ENCODE measurements around the gene SMAD2. TPM values are rescaled to one million over a fixed set of nuclear protein-coding genes. Genes with fewer than 3 reads are reported as not detected.

The SMAD2 gene
- total RNA-seq, 1 donor from 2014 or later, result 97.3 TPM

DNA sequence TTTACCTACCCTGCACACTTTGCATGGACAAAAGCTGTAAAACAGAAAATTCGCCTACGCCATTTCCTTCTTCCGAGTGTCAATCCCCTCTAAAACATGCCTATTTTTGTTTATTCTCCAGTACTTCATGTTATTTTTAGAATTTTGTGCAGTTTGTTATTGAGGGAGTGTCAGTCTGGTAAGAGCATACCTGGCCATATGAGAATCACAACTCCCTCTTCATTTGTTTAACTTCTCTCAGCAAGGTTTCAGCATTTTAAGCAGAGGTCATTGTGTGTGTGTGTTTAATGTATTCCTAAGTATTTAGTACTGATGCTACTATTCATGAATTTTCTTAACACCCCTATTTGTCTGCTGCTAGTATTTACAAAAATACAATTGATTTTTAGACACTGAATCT lies 49.4 kb downstream of the SMAD2 start:
- peaks cover 2% of the 10 kb centered on the region for H3K4me1 Mint-ChIP-seq
- H3K4me3 Mint-ChIP-seq, result no peak overlapping the region
- no peaks in the 10 kb centered on the region for H3K27me3 Mint-ChIP-seq
- peaks cover 51% of the 10 kb centered on the region for H3K36me3 Mint-ChIP-seq (ENCODE audit: low read depth)
- H3K27ac Mint-ChIP-seq, result no peak overlapping the region
- ATAC-seq (ENCODE audit: low read depth), result no peak
- POLR2A ChIA-PET, result no interaction called here
- CTCF ChIA-PET, result no interaction called here
- TF ChIP-seq, protein P1, sequence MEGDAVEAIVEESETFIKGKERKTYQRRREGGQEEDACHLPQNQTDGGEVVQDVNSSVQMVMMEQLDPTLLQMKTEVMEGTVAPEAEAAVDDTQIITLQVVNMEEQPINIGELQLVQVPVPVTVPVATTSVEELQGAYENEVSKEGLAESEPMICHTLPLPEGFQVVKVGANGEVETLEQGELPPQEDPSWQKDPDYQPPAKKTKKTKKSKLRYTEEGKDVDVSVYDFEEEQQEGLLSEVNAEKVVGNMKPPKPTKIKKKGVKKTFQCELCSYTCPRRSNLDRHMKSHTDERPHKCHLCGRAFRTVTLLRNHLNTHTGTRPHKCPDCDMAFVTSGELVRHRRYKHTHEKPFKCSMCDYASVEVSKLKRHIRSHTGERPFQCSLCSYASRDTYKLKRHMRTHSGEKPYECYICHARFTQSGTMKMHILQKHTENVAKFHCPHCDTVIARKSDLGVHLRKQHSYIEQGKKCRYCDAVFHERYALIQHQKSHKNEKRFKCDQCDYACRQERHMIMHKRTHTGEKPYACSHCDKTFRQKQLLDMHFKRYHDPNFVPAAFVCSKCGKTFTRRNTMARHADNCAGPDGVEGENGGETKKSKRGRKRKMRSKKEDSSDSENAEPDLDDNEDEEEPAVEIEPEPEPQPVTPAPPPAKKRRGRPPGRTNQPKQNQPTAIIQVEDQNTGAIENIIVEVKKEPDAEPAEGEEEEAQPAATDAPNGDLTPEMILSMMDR (IDR thresholded peaks at IDR 0.05), result no peak
- DNase-seq, result no peak
- H3K9me3 Mint-ChIP-seq, result peaks cover 4% of the 10 kb centered on the region
- intact Hi-C loops (cut with micrococcal nuclease), result no loop called here

DNA sequence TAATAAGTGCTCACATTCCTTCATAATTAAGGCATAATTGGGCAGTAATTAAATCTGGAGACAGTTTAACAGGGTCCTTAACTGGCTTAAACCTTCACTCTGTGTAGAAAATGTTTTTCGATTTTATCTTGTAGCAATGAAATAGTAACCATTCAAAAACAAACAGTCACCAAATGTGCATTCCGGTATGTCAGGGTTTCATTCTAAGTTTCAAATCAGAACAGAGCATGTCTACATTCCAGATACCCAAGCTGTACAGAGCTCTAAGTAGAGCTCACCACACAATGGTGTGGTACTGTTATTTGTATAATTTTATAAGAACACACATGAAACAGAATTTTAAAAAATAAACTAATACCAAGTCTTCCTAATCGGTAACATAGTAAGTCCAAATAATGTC lies 52.6 kb downstream of the SMAD2 start:
- Mint-ChIP-seq H3K27ac (no peak overlapping the region), H3K4me1 (no peaks in the 10 kb centered on the region), H3K27me3 (no peaks in the 10 kb centered on the region), H3K4me3 (no peak overlapping the region), H3K9me3 (peaks cover 4% of the 10 kb centered on the region), H3K36me3 (ENCODE audit: low read depth) (peaks cover 37% of the 10 kb centered on the region)
- intact Hi-C loops (cut with micrococcal nuclease), result no loop called here
- ATAC-seq (ENCODE audit: low read depth), result no peak
- POLR2A ChIA-PET, result no interaction called here
- TF ChIP-seq, protein P1 (IDR thresholded peaks at IDR 0.05), result no peak
- no peak for DNase-seq
- CTCF ChIA-PET, result no interaction called here

DNA sequence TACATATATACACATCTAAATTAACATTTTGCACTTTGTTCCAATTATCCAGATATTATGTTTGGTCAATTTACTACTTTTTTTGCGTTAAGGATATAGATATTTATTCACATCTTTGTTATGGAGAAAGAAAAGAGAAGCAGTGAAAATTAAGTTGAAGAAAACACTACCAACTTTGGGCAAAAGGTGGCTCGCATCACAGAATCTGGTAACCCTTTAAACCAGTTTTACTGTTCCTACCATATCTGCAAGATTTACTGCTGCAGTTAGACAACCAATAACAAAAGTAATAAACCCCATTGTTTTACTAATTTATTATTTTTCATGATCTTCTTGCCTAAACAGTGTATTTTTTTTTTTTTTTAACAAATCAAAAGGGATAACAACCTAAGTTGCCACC lies 53.6 kb downstream of the SMAD2 start:
- no peak for ATAC-seq (ENCODE audit: low read depth)
- peaks cover 28% of the 10 kb centered on the region for H3K36me3 Mint-ChIP-seq (ENCODE audit: low read depth)
- TF ChIP-seq, protein P1 (IDR thresholded peaks at IDR 0.05), result no peak
- H3K9me3 Mint-ChIP-seq, result peaks cover 4% of the 10 kb centered on the region
- ChIA-PET POLR2A (no interaction called here), CTCF (interaction anchor here (0.9 kb wide), 1 partner anchor 355 kb away, joined by 3 read pairs; no protein-coding TSS in a partner anchor)
- no peaks in the 10 kb centered on the region for H3K4me1 Mint-ChIP-seq
- H3K27me3 Mint-ChIP-seq, result no peaks in the 10 kb centered on the region
- H3K4me3 Mint-ChIP-seq, result no peak overlapping the region
- no peak for DNase-seq
- intact Hi-C loops (cut with micrococcal nuclease), result no loop called here
- no peak overlapping the region for H3K27ac Mint-ChIP-seq

DNA sequence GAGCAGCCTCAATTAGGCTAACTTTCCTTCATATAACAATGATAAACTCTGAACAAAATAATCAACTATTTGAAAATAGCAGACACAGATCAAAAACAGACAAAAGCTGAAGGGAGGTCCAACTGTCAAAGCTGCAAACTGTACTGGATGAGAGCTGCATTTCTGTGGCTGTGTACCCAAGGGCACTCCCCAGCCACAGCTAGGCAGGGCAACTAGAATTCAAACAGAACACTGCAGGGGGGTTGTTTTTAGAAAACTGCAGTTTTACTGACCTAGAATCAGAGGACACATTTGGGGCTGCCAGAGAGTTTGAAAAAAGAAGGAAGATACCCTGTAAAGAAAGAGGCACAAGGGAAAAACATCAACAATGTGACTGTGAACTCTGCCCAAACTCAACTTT lies 56.8 kb downstream of the SMAD2 start:
- peaks cover 21% of the 10 kb centered on the region for H3K36me3 Mint-ChIP-seq (ENCODE audit: low read depth)
- H3K4me1 Mint-ChIP-seq, result no peaks in the 10 kb centered on the region
- TF ChIP-seq, protein P1 (IDR thresholded peaks at IDR 0.05), result no peak
- no peaks in the 10 kb centered on the region for H3K9me3 Mint-ChIP-seq
- POLR2A ChIA-PET, result no interaction called here
- DNase-seq, result no peak
- intact Hi-C loops (cut with micrococcal nuclease), result no loop called here
- H3K27ac Mint-ChIP-seq, result no peak overlapping the region
- ATAC-seq (ENCODE audit: low read depth), result no peak
- no peak overlapping the region for H3K4me3 Mint-ChIP-seq
- CTCF ChIA-PET, result no interaction called here
- H3K27me3 Mint-ChIP-seq, result no peaks in the 10 kb centered on the region

DNA sequence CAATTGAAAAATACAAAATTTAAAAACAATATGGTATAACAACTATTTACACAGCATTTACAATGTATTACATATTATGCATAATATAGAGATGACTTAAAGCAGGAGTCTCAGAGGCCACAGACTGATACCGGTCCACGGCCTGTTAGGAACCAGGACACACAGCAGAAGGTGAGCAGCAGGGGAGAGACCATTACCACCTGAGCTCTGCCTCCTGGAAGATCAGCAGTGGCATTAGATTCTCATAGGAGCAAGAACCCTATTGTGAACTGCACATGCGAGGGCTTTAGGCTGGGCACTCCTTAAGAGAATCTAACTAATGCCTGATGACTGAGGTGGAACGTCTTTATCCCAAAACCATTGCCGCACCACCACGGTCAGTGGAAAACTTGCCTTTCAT lies 58.0 kb downstream of the SMAD2 start:
- no peaks in the 10 kb centered on the region for H3K27me3 Mint-ChIP-seq
- intact Hi-C loops (cut with micrococcal nuclease), result no loop called here
- no peak overlapping the region for H3K27ac Mint-ChIP-seq
- TF ChIP-seq, protein P1 (IDR thresholded peaks at IDR 0.05), result no peak
- H3K4me1 Mint-ChIP-seq, result no peaks in the 10 kb centered on the region
- peaks cover 29% of the 10 kb centered on the region for H3K36me3 Mint-ChIP-seq (ENCODE audit: low read depth)
- DNase-seq (no peak), ATAC-seq (ENCODE audit: low read depth) (no peak)
- no peak overlapping the region for H3K4me3 Mint-ChIP-seq
- H3K9me3 Mint-ChIP-seq, result no peaks in the 10 kb centered on the region
- ChIA-PET CTCF (no interaction called here), POLR2A (no interaction called here)

All from activated B cell treated with CpG ODN at 0.5 μM for 24 hours (primary cell).